Measurements from ENCODE around the gene TMEM44.
A peak's percentile ranks its signal among the peaks of the same experiment; 100 is the strongest.

TMEM44 gene

GRCh38 chr3:194579091-194579606 is 54.1 kb downstream of the TMEM44 start:
- no peaks in the 10 kb centered on the region for H3K9me3 ChIP-seq (ENCODE audit: control insufficient read depth, insufficient read depth, low read depth, low read length)
- H3K4me1 ChIP-seq (ENCODE audit: control insufficient read depth, insufficient read depth, low read length) = no peaks in the 10 kb centered on the region
- ChIA-PET POLR2A (no interaction called here), CTCF (interaction anchor here (0.8 kb wide), 1 partner anchor 15 kb away, joined by 9 read pairs; no protein-coding TSS in a partner anchor)
- no peak overlapping the region for H3K27ac ChIP-seq (ENCODE audit: extremely low read depth, low read depth, low read length)
- TF ChIP-seq ZNF48 (tag by site-specific recombination; IDR thresholded peaks at IDR 0.05) (no peak), KLF17 (tag by site-specific recombination; IDR thresholded peaks at IDR 0.05) (no peak), ZNF624 (tag by site-specific recombination; IDR thresholded peaks at IDR 0.05) (no peak), ZNF146 (tag by site-specific recombination; IDR thresholded peaks at IDR 0.05) (no peak), ZNF114 (tag by site-specific recombination; IDR thresholded peaks at IDR 0.05) (no peak), ZNF416 (tag by site-specific recombination; IDR thresholded peaks at IDR 0.05) (no peak), ZFP37 (tag by site-specific recombination; IDR thresholded peaks at IDR 0.05) (no peak), HOXA7 (CRISPR knock-in tag; IDR thresholded peaks at IDR 0.05; ENCODE audit: borderline replicate concordance) (no peak)
- H3K4me3 ChIP-seq (ENCODE audit: low read depth, low read length) = no peak overlapping the region
- H3K36me3 ChIP-seq (ENCODE audit: control insufficient read depth in 2 of 2, insufficient read depth in 1 of 2, low read length in 2 of 2) = no peaks in the 10 kb centered on the region

GRCh38 chr3:194577986-194578905 is 55.0 kb downstream of the TMEM44 start:
- Histone ChIP-seq H3K9me3 (ENCODE audit: control insufficient read depth, insufficient read depth, low read depth, low read length) (no peaks in the 10 kb centered on the region), H3K27ac (ENCODE audit: extremely low read depth, low read depth, low read length) (no peak overlapping the region), H3K36me3 (ENCODE audit: control insufficient read depth in 2 of 2, insufficient read depth in 1 of 2, low read length in 2 of 2) (no peaks in the 10 kb centered on the region), H3K4me1 (ENCODE audit: control insufficient read depth, insufficient read depth, low read length) (no peaks in the 10 kb centered on the region), H3K4me3 (ENCODE audit: low read depth, low read length) (no peak overlapping the region)
- ChIA-PET POLR2A (interaction anchor here (0.8 kb wide), 1 partner anchor 95 kb away, joined by 3 read pairs; no protein-coding TSS in a partner anchor), CTCF (no interaction called here)
- TF ChIP-seq ZNF518A (tag by site-specific recombination; conservative IDR thresholded peaks at IDR 0.05; ENCODE audit: low read depth) (no peak), IKZF3 (tag by site-specific recombination; IDR thresholded peaks at IDR 0.05) (no peak), ZNF473 (tag by site-specific recombination; IDR thresholded peaks at IDR 0.05) (no peak), ZBTB20 (tag by site-specific recombination; IDR thresholded peaks at IDR 0.05) (no peak), ZNF623 (tag by site-specific recombination; IDR thresholded peaks at IDR 0.05) (no peak), ZNF558 (tag by site-specific recombination; IDR thresholded peaks at IDR 0.05) (no peak), ZNF248 (tag by site-specific recombination; IDR thresholded peaks at IDR 0.05) (no peak), REPIN1 (tag by site-specific recombination; IDR thresholded peaks at IDR 0.05; ENCODE audit: low read depth) (no peak), ELK4 (IDR thresholded peaks at IDR 0.05; ENCODE audit: borderline replicate concordance, low read depth, low read length) (no peak), ZNF596 (tag by site-specific recombination; IDR thresholded peaks at IDR 0.05) (no peak), ZNF341 (tag by site-specific recombination; IDR thresholded peaks at IDR 0.05; ENCODE audit: low read depth) (no peak), ZNF664 (tag by site-specific recombination; IDR thresholded peaks at IDR 0.05) (no peak), SCRT1 (tag by site-specific recombination; IDR thresholded peaks at IDR 0.05; ENCODE audit: borderline replicate concordance) (no peak), ZFP37 (tag by site-specific recombination; IDR thresholded peaks at IDR 0.05) (peak; percentile 65; the same call in 1 of the 2 replicates), ZNF510 (tag by site-specific recombination; IDR thresholded peaks at IDR 0.05; ENCODE audit: insufficient replicate concordance) (no peak), KLF9 (tag by site-specific recombination; IDR thresholded peaks at IDR 0.05; ENCODE audit: low read depth) (no peak), ZNF133 (tag by site-specific recombination; IDR thresholded peaks at IDR 0.05) (no peak), PATZ1 (tag by site-specific recombination; IDR thresholded peaks at IDR 0.05) (peak; percentile 63)

Measured in HEK293 (cell line).